ENCODE measurements around the gene FSD1.

- TF ChIP-seq CTCF (IDR thresholded peaks at IDR 0.05) (no peak), EZH2 (IDR thresholded peaks at IDR 0.05) (no peak)
Measured at GRCh38 chr19:4278419-4279266, 25.8 kb upstream of the FSD1 start, which contains the start of gene SHD.
